NCI-H2107 (cell line): ENCODE measurements around the gene NECTIN1.

ENCODE experiments used
- DNase-seq: peaks from one replicate; lab custom pipeline; 2025; lab: John Stamatoyannopoulos, UW

NECTIN1 gene

GRCh38 chr11:119730789-119731386 lies 1.9 kb upstream of the NECTIN1 start:
- DNase-seq, result no peak

GRCh38 chr11:119729951-119730613 lies 1.1 kb upstream of the NECTIN1 start:
- DNase-seq, result no peak

GRCh38 chr11:119729581-119729927 lies 554 bp upstream of the NECTIN1 start:
- no peak for DNase-seq

- no peak for DNase-seq
Measured at GRCh38 chr11:119728211-119728626, 781 bp downstream of the NECTIN1 start.

GRCh38 chr11:119727523-119728151 lies 1.4 kb downstream of the NECTIN1 start:
- DNase-seq, result no peak

GRCh38 chr11:119726585-119727522 lies 2.1 kb downstream of the NECTIN1 start:
- no peak for DNase-seq

GRCh38 chr11:119726150-119726553 lies 2.8 kb downstream of the NECTIN1 start:
- DNase-seq, result no peak

- DNase-seq, result no peak
Measured at GRCh38 chr11:119724956-119725355, 4.0 kb downstream of the NECTIN1 start.

GRCh38 chr11:119723952-119724325 lies 5.1 kb downstream of the NECTIN1 start:
- DNase-seq, result no peak

GRCh38 chr11:119723243-119723951 lies 5.6 kb downstream of the NECTIN1 start:
- no peak for DNase-seq

GRCh38 chr11:119722281-119722794 lies 6.7 kb downstream of the NECTIN1 start:
- peak; percentile 74 for DNase-seq

- DNase-seq, result no peak
Measured at GRCh38 chr11:119721129-119722120, 7.6 kb downstream of the NECTIN1 start.

- no peak for DNase-seq
Measured at GRCh38 chr11:119720311-119720913, 8.6 kb downstream of the NECTIN1 start.

- DNase-seq, result no peak
Measured at GRCh38 chr11:119717839-119718534, 11.0 kb downstream of the NECTIN1 start.

- no peak for DNase-seq
Measured at GRCh38 chr11:119716582-119717498, 12.2 kb downstream of the NECTIN1 start.

- DNase-seq, result no peak
Measured at GRCh38 chr11:119714590-119714989, 14.4 kb downstream of the NECTIN1 start.

GRCh38 chr11:119714189-119714588 lies 14.8 kb downstream of the NECTIN1 start:
- DNase-seq, result no peak

- no peak for DNase-seq
Measured at GRCh38 chr11:119713359-119714040, 15.5 kb downstream of the NECTIN1 start.
